DMS153 treated with DMSO at 0.1 percent for 48 hours (cell line): ENCODE results near the gene SNAPC4.
"Not testable (repeated sequence)": the region's sequence is repeated elsewhere in the genome, so short reads cannot be mapped to it uniquely, and the experiment has no call there.

ENCODE experiments used
- DNase-seq: peaks from one replicate; lab custom pipeline; 2025; ENCODE audit not compliant: unreplicated experiment; lab: John Stamatoyannopoulos, UW

Gene SNAPC4

GRCh38 chr9:136409557-136410455 lies 9.8 kb upstream of the SNAPC4 start:
- DNase-seq: no peak

DNA sequence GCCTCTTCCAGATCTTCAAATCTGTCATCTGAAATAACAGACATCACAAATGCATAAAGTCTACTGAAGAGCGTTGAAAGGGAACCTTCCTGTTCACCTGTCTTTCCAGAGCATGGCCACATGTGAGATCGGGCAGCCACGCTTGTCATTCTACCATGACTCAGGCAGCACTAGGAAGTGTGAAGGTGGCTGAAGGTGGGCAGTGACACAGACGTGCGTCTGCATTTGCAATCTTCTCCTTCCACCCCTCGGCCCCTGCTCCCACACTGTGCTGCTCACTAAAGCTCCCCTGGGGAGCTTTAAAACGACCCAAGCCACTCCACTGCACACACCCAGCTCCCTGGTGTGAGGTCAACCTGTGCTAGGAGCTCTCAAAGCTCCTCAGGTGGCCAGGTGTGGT lies 7.9 kb upstream of the SNAPC4 start:
- no peak for DNase-seq

DNA sequence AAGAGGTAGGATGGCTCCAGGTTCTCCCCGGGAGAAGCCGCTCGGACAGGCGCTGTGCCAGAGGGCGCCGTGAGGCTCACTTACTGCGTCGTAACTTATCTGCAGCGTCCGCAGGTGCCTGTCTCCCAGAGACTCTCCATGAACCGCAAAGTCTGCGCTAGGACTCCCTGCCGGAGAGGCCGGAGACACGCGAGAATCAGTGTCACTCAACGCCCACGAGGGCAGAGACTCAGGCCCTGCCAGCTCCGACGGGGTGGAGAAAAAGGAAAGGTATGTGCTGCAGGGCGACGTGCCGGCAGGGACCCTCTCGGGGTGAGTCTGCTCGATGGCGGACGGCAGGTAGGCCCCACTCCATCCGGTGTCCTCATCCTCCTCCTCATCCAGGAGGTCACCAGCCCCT lies 7.1 kb upstream of the SNAPC4 start:
- DNase-seq: not testable (repeated sequence)

DNA sequence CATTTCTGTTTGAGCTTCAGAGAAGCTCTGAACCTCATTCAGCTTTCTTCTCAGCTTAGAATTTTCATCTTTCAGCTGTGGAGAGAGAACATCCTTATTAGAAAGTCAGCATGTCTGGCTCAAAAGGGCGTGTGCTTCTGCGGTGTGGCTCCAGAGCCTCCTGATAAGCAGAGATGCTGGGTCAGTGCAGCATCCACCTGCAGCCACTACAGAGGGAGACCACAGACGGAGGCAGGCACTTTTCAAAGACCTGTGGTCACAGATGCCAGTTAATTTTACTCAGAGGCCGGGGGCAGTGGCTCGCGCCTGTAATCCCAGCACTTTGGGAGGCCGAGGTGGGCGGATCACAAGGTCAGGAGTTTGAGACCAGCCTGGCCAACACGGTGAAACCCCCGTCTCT lies 5.9 kb upstream of the SNAPC4 start:
- DNase-seq: not testable (repeated sequence)

- no peak for DNase-seq
Observed at GRCh38 chr9:136405481-136405880, 5.5 kb upstream of the SNAPC4 start.

GRCh38 chr9:136404801-136405136 lies 4.8 kb upstream of the SNAPC4 start:
- no peak for DNase-seq

DNA sequence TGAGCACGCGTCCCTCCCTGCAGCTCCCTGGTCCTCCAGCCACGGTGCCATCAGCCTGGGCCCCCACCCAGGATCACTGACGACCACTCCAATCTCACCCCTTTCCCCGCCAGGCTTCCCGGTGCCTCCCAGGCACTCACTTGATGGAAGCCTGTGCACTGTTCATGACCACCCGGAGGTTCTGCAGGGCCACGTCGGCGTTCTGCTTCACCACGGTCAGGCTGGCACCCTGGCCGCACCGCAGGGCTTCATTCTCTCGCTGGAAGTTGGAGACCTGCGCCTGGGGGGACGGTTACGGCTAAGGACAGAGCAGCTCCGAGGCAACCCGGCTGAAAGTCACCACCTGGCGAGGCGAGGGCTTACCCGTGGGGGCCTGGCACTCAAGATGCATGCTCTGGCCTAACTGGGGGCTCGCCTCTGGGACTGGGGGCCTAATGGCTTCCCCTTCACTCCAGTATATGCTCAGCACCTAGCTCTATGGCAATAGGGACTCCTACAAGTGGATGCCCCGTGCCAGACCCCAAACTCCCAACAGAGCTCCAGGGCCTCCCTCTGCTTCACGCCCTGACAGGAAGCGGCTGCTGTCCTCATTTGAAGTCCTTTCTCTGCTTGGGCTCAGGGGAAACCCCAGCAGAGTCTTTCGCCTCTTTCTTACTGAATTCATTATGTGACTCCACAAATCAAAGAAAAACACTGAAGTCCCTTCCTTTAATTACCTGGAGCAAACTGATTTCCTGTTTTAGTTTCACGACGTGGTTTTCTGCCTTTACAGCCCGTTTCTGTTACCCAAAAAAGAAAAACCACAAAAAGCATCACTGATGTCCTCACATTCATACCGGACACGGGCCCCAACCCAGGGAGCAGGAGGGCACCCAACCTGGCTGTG lies 4.2 kb upstream of the SNAPC4 start:
- DNase-seq: no peak

DNA sequence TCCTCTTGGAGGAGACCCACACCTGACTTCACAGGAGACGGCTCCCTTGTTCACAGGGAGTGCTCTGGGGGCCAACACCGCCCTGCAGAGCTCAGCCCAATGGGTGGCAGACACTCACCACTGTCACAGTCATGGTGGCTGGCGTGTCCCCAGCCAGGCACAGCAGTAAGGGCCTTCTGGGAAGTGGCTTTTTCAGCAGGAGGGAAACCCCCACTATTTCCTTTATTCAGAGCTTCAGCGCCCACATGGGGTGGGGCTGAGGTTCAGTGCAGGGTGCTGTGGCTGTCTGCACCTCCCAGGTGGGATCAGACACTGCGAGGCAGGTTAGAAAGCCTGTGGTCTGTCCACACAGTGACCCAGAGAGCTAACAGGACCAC lies 3.6 kb upstream of the SNAPC4 start:
- no peak for DNase-seq

GRCh38 chr9:136402067-136402466 lies 2.1 kb upstream of the SNAPC4 start:
- no peak for DNase-seq

- DNase-seq: no peak
Observed at GRCh38 chr9:136401173-136401922, 1.4 kb upstream of the SNAPC4 start.

DNA sequence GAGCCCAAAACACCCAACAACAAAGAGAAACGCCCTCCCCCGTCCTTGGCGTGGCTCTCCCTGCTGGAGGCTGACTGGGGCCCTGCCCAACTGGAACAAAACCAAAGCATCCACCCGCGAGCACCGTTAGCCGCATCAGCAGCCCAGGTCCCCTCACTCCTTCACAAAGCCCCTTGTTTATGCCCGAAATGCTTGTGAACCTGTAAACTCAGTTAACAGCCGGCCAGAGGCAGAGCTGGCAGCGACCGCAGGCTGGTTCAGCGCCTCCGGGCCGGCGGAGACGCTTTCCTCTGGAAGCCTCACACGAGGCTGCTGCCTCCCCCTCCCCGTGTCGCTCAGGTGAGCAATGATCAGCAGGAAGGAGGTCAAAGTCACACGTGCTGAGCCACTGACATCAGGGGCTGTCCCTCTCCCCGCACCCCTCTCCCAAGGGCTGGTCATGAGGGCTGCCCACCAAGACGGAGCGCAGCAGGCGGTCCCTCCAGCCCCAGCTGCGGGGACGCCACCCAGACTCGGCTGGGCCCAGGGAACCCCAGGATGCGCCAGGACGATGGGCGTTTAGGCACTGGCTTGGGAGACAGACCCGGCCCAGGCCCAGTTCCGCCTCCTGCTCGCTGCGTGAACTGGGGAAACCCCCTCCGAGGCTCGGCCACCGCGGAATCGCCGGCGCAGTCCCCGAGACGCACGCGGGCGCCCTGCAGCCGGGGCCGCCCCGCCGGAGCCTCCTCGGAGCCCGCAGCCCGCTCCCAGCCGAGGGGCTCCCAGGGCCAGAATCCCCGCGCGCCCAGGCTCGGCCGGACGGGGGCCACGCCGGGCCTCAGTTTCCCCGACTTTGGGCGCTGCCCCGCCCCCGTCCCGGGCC lies 563 bp downstream of the SNAPC4 start:
- no peak for DNase-seq

DNA sequence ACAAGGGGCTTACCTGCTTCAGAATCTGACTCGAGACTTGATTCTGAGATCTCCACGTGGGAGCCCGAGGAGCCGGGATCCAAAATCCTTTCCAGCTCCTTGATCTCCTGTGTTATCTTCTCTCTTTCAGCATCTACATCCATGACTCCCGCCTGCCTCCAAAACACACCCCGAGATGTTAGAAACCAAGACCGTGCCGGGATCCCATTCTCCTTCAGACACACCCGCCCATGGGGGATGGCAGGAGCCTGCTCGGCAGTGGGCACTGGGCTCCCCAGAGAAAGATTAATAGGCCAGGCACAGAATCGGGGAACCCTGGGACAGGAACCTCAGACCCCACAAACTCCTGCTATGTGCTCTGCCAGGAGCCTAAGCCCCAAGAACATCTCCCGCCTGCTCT lies 1.7 kb downstream of the SNAPC4 start:
- DNase-seq: no peak

DNA sequence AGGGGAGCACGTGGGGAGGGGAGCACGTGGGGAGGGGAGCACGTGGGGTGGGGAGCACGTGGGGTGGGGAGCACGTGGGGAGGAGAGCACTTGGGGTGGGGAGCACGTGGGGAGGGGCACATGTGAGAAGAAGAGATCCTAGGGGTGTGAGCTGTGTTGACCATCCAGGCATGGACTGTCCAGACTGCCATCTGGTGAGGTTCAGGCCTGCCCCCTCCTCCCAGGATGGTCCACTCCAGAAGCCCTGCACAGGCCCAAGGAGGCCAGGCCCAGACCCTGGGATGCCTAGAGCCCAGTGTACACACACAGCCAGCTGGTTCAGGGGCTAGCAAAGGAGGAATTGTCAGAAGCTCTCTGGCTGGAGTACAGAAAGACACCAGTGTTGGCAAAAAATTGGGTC lies 2.3 kb downstream of the SNAPC4 start:
- no peak for DNase-seq

GRCh38 chr9:136396219-136396515 lies 3.8 kb downstream of the SNAPC4 start:
- DNase-seq: no peak

GRCh38 chr9:136395345-136396218 lies 4.4 kb downstream of the SNAPC4 start:
- DNase-seq: no peak

GRCh38 chr9:136395020-136395340 lies 5.0 kb downstream of the SNAPC4 start:
- DNase-seq: no peak

DNA sequence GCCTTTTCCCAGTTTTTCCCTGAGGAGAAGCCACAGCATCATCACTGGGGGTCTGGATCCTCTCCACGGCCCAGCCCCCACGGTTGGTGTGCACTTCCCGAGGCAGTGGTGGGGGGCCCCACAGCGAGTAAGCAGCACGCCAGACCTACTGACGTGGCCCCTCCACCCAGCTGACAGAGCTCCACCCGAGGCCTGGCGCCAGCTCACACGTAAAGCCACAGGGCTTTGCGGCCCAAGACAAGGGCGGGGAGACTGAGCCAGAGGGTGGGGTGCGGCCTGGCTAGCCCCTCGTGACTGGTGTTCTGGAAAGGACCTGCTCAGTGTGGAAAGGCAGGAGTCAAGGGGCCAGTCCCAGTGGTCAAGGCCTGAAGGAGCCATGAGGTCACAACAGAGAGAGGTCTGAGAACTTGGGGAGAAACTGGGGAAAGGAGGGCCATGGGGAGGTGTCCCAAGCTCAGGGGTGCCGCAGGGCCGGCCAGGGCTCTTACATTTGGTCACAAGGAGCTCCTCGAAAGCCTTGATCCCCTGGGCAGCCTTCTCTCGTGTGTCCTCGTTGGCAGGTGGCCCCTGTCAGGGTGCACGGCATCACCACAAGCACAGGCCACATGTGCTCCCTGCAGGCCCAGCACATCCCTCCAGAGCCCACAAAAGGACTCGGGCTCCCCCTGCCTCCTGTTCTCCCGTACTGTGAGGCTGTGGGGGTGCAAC lies 5.5 kb downstream of the SNAPC4 start:
- DNase-seq: no peak

GRCh38 chr9:136393531-136393930 lies 6.4 kb downstream of the SNAPC4 start:
- DNase-seq: no peak
